Effector memory CD4-positive, alpha-beta T cell (primary cell): ENCODE measurements around the gene EXTL1.

Experiments
- DNase-seq, 3 donors: peaks; one replicate each; pipeline ENCODE4 v3.0.0-alpha.2; 2020
- H3K27ac ChIP-seq: 2 replicates; pipeline ENCODE4 v1.7.0; 2013; ENCODE audit warnings: mild to moderate bottlenecking, low read length, moderate library complexity; ENCODE audit not compliant: insufficient read depth, poor library complexity, severe bottlenecking
- H3K27me3 ChIP-seq: replicated peaks from 2 replicates; pipeline ENCODE4 v1.7.0; 2013; ENCODE audit warnings: mild to moderate bottlenecking, low read length; ENCODE audit not compliant: insufficient read depth, control insufficient read depth, poor library complexity, severe bottlenecking
- H3K36me3 ChIP-seq: 2 replicates; pipeline ENCODE4 v1.7.0; 2013; ENCODE audit warnings: mild to moderate bottlenecking, low read length, moderate library complexity; ENCODE audit not compliant: control insufficient read depth, insufficient read depth
- H3K4me1 ChIP-seq: 2 replicates; pipeline ENCODE4 v1.7.0; 2013; ENCODE audit warnings: low read length, mild to moderate bottlenecking; ENCODE audit not compliant: control insufficient read depth, insufficient read depth, poor library complexity, severe bottlenecking
- H3K4me3 ChIP-seq: 2 replicates; pipeline ENCODE4 v1.7.0; 2013; ENCODE audit warnings: low read length, low read depth, mild to moderate bottlenecking; ENCODE audit not compliant: insufficient read depth, poor library complexity, severe bottlenecking
- H3K9me3 ChIP-seq: 2 replicates; pipeline ENCODE4 v1.7.0; 2013; ENCODE audit warnings: mild to moderate bottlenecking, low read length, moderate library complexity; ENCODE audit not compliant: control insufficient read depth

EXTL1 gene

DNA sequence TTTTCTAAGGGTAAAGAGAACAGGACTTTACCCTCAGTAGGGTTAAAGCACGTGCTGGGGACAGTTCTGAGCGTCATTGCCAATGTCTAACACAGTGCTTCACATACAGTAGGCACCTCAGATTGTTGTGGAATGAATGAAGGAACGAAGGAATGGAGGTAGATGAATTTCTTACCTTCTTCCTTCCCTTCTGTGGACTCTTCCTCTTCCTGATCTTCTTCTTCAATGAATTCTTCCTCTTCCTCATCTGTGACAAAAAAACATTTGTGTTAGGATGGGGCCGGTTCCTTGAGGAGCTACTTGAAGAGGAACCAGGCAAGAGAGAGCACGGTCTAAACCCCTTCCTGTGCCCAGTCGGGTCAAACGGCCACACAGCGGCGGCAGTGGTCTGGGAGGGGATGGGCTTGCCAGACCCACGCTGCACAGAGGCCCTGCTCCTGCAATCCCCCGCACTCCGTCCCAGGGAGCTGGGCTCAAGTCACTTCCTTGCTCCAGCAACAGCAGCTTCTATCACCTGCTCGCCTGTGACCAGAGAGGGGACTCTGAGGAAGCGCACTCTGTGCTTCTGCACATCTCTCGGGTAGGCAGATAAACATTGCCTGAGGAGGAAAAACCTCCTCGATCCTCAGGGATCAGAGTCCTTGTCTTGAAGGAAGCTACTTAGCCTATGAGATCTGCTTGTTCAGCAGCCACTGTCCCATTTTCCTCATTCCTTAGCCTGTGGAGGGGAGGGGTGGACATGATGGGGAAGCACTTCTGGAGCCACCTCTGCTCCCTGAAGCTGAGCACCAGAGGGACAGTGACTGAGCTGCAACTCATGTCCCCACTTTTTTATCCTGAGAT lies 32.4 kb downstream of the EXTL1 start:
- Histone ChIP-seq H3K27me3 (no peaks in the 10 kb centered on the region), H3K4me1 (no peaks in the 10 kb centered on the region), H3K36me3 (no peaks in the 10 kb centered on the region), H3K4me3 (no peak overlapping the region), H3K27ac (no peak overlapping the region), H3K9me3 (no peaks in the 10 kb centered on the region)
- no peak for DNase-seq

DNA sequence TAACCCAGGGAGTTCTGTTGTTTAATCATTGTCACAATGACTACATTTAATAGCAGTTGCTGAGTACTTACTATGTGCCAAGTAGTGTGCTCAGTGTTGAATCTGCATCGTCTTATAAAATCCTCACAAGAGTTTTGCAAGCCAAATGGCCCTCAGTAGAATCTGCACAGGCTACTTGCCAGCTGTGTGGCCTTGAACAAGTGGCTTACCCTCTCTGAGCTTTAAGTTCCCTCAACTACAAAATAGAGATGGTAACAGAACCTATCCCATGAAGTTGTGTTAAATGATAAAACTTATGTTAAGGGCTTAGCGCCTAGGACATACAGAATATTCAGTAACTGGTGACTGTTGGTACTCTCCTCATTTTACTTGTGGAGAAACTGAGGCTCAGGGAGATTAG lies 33.5 kb downstream of the EXTL1 start:
- no peak for DNase-seq
- no peak overlapping the region for H3K27ac ChIP-seq
- H3K27me3 ChIP-seq = no peaks in the 10 kb centered on the region
- no peaks in the 10 kb centered on the region for H3K4me1 ChIP-seq
- H3K9me3 ChIP-seq = no peaks in the 10 kb centered on the region
- H3K36me3 ChIP-seq = no peaks in the 10 kb centered on the region
- no peak overlapping the region for H3K4me3 ChIP-seq

DNA sequence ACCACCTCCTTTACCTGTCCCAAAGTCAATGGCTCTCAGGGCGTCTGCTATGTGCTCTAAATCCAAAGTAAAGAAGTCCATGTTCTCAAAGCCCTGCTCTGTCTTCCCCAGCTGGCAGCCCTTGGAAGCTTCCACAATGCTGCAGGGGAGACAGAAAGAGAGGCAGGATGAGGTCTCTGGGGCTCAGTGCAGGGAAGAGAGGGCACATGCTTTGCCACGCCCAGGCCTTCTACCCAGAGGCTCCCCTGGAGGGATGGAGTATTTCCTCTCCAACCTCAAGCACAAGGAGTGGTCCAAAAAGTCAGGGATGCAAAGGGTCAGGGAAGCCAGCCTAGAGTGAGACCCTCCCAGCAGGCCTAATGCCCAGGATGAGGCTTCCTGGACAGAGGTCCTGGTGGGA lies 35.6 kb downstream of the EXTL1 start:
- no peak for DNase-seq
- H3K4me3 ChIP-seq = no peak overlapping the region
- no peaks in the 10 kb centered on the region for H3K36me3 ChIP-seq
- no peaks in the 10 kb centered on the region for H3K4me1 ChIP-seq
- no peak overlapping the region for H3K27ac ChIP-seq
- H3K27me3 ChIP-seq = no peaks in the 10 kb centered on the region
- H3K9me3 ChIP-seq = no peaks in the 10 kb centered on the region

DNA sequence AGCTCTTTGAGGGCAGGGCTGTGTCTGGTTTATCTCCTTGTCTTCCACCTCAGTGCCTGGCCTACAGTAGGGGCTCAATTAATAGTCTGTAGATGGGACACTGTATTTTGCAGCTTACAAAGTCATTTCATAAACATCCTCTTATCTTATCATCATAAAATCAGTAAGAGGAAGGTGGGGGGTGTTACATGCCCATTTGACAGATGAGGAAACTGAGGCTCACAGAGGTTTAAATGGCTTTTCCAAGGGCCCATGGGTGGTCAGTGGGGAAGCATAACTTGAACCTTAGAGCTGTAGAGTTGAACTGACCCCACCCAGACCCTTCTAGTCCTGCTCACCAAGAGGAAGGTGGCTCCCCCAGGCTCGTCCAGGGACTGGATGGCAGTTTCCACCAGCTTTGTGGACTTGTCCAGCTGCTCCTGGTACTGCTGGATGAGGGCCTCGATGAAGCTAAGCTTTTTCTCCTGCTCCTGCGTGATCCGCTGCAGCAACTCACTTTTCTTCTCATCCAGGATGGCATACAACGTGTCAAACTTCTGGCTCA lies 36.5 kb downstream of the EXTL1 start:
- H3K9me3 ChIP-seq = no peaks in the 10 kb centered on the region
- H3K4me3 ChIP-seq = no peak overlapping the region
- DNase-seq = no peak
- no peak overlapping the region for H3K27ac ChIP-seq
- H3K36me3 ChIP-seq = no peaks in the 10 kb centered on the region
- no peaks in the 10 kb centered on the region for H3K4me1 ChIP-seq
- H3K27me3 ChIP-seq = no peaks in the 10 kb centered on the region

DNA sequence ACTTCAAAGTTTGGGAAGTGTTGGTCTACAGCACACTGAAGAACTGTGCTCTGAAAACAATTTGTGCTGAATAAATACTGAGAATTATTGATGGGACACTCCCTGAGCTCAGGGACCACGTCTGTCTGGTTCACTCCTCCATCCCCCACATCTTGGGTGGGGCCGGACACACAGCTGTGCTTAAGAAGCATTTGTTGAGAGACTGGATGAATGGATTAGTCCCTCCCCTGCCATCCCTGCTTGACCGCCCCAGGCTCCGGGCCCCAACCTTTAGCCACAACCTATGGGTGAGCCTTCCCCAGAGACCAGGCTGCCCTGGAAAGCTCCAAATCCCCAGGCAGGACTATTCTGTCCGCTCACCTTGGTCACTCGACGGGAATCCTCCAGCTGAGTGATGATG lies 38.3 kb downstream of the EXTL1 start:
- Histone ChIP-seq H3K4me3 (no peak overlapping the region), H3K27ac (no peak overlapping the region), H3K9me3 (no peaks in the 10 kb centered on the region), H3K4me1 (no peaks in the 10 kb centered on the region), H3K27me3 (no peaks in the 10 kb centered on the region), H3K36me3 (no peaks in the 10 kb centered on the region)
- DNase-seq = no peak

DNA sequence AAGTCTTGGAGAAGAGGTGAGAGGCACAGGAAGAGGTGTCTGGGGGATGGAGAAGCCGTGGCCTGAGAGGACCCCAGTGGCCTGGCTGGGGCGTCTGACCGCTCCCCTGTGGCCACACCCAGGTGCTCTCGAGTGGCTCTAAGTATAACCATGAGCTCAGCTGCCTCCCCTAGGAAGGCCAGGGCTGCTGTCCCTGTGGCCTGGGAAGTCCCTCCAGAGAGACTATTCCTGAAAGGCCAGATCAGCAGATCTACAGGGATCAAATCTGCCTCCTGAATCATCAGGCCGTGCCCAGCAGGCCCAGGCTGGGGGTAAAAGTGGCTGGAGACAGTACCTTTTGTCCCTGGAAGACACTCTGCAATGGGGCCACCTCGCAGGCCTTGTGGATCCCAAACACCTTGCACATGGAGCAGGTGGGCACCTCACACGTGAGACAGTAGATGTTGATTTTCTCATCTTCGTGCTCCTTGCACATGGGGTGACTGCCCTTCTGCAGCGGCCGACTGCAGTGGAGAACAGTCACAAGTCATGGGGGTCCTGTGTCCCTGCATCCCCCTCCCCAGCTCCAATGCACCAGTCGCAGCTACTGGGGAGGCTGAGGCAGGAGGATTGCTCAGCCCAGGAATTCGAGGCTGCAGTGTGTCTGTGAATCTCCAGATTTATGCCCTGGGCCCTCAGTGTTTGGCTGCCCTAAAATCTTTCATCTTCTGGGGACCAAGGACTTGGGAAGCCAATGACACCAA lies 39.4 kb downstream of the EXTL1 start:
- Histone ChIP-seq H3K4me1 (no peaks in the 10 kb centered on the region), H3K36me3 (no peaks in the 10 kb centered on the region), H3K4me3 (no peak overlapping the region), H3K27me3 (no peaks in the 10 kb centered on the region), H3K27ac (no peak overlapping the region), H3K9me3 (no peaks in the 10 kb centered on the region)
- no peak for DNase-seq

DNA sequence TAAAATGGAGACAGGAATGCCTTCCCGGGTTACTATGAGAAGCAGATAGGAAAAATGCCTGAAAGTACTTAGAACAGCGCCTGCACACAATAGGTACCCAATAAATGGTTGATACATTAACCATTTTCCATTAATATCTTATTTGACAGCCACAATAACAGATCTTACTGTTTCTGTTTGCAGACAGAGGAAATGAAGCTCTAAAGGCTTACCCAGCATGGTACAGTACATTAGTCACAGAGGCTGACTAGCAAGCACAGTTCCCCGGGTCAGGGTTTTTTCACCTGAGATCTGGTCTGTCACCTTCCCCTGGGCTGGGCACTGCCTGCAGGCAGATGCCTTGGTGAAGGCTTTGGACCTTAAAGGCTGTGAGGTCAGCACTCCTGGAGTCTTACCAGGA lies 43.0 kb downstream of the EXTL1 start:
- no peak for DNase-seq
- H3K27me3 ChIP-seq = no peaks in the 10 kb centered on the region
- H3K36me3 ChIP-seq = no peaks in the 10 kb centered on the region
- no peak overlapping the region for H3K4me3 ChIP-seq
- H3K27ac ChIP-seq = no peak overlapping the region
- H3K9me3 ChIP-seq = no peaks in the 10 kb centered on the region
- no peaks in the 10 kb centered on the region for H3K4me1 ChIP-seq

DNA sequence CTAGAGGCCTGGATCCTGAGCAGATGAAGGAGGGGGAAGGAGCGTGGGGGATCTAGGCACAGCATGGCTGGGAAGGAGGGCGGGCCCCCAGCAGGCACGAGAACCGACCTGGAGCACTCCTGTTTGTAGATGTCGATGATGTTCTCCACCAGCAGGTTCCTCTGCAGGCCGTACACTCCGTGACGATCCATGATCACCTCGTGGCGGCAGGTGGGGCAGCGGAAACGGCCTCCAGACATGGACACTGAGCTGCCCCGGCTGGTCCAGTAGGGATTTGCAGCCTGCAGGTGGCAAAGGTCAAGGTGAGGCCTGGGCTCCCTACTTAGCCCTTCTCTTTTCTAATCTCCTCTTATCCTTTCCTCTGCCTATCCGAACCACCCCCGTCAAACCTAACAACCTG lies 44.6 kb downstream of the EXTL1 start:
- Histone ChIP-seq H3K27me3 (no peaks in the 10 kb centered on the region), H3K4me1 (no peaks in the 10 kb centered on the region), H3K36me3 (no peaks in the 10 kb centered on the region), H3K4me3 (no peak overlapping the region), H3K27ac (no peak overlapping the region), H3K9me3 (no peaks in the 10 kb centered on the region)
- DNase-seq = no peak

DNA sequence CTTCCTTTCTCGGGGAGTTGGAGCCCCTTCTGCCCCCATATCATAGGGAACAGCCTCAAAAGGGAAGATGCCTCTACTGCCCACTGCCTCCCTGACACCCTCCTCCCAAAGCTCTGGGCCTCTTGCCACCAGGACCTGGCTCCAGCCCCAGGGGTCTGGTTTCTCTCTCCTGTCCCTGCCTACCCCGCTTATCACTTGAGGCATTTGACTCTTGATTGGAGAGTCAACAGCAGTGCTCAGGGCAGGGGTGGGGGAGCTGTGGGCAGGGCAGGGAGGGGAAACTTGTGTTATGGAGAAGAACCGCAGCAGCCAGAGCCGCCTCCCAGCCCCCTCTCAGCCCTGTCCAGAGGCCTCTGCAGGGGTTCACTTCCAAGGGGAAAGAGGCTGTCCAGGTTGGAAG lies 45.3 kb downstream of the EXTL1 start:
- Histone ChIP-seq H3K27ac (no peak overlapping the region), H3K36me3 (no peaks in the 10 kb centered on the region), H3K4me3 (no peak overlapping the region), H3K4me1 (no peaks in the 10 kb centered on the region), H3K9me3 (no peaks in the 10 kb centered on the region), H3K27me3 (no peaks in the 10 kb centered on the region)
- no peak for DNase-seq

DNA sequence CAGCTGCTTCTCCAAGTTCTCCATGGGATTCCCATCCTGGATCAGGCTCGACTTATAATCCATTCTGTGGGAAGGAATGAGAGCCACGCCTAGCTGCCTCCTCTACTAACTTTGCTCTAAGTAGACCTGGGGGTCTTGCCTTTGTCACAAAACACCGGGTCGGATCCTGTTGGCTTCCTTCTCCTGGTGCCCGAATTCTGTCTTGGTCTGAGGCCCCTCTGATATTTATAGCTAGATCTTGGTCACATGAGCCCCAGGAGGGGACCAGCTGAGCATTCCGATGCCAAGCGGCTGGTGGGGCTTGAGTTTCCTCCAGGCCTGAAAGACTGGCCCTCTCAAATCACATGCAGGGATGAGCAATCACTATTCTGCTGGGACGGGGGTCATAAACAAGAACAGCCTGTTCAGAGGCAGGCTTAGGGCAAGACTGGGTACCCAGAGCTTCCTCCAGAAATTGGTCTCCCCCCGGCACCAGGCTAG lies 45.9 kb downstream of the EXTL1 start, which contains the start of gene TRIM63:
TRIM63 (minus strand) TSS at position 199 of the 480 bp plus-strand sequence; CDS start at position 63, 136 bp downstream.
- Histone ChIP-seq H3K36me3 (no peaks in the 10 kb centered on the region), H3K9me3 (no peaks in the 10 kb centered on the region), H3K4me1 (no peaks in the 10 kb centered on the region), H3K27ac (no peak within 1 kb of the TSS), H3K4me3 (no peak within 1 kb of the TSS), H3K27me3 (peaks cover 5% of the 10 kb centered on the region)
- DNase-seq = no peak
